Measurements from ENCODE around the gene QRFP. TPM values are rescaled to one million over a fixed set of nuclear protein-coding genes. Genes with fewer than 3 reads are reported as not detected.
A peak's percentile ranks its signal among the peaks of the same experiment; 100 is the strongest.

QRFP gene
- total RNA-seq, 2 donors from 2014 or later = not detected

GRCh38 chr9:130847306-130848217, 49.0 kb downstream of the QRFP start:
- no peaks in the 10 kb centered on the region for H3K27me3 ChIP-seq (replicated peaks; ENCODE audit: insufficient read depth)
- DNase-seq (ENCODE audit: low spot score) (peak; percentile 59), ATAC-seq (ENCODE audit: insufficient number of reproducible peaks, low FRiP score, low read depth) (peak; percentile 88)
- H3K9me3 ChIP-seq = no peaks in the 10 kb centered on the region
- peak overlapping the region; percentile 98 to 99 for H3K27ac ChIP-seq
- peaks cover 40 to 84% of the 10 kb centered on the region in 2 donors for H3K4me1 ChIP-seq (ENCODE audit: control insufficient read depth in 1 of 2, low read depth in 2 of 2)
- no peaks in the 10 kb centered on the region for H3K36me3 ChIP-seq
- H3K4me3 ChIP-seq = peak overlapping the region; percentile 67
- TF ChIP-seq, protein P1, sequence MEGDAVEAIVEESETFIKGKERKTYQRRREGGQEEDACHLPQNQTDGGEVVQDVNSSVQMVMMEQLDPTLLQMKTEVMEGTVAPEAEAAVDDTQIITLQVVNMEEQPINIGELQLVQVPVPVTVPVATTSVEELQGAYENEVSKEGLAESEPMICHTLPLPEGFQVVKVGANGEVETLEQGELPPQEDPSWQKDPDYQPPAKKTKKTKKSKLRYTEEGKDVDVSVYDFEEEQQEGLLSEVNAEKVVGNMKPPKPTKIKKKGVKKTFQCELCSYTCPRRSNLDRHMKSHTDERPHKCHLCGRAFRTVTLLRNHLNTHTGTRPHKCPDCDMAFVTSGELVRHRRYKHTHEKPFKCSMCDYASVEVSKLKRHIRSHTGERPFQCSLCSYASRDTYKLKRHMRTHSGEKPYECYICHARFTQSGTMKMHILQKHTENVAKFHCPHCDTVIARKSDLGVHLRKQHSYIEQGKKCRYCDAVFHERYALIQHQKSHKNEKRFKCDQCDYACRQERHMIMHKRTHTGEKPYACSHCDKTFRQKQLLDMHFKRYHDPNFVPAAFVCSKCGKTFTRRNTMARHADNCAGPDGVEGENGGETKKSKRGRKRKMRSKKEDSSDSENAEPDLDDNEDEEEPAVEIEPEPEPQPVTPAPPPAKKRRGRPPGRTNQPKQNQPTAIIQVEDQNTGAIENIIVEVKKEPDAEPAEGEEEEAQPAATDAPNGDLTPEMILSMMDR (IDR thresholded peaks at IDR 0.05) = no peak

GRCh38 chr9:130846487-130847305, 49.9 kb downstream of the QRFP start:
- H3K4me1 ChIP-seq (ENCODE audit: control insufficient read depth in 1 of 2, low read depth in 2 of 2) = peaks cover 42 to 86% of the 10 kb centered on the region in 2 donors
- H3K27me3 ChIP-seq (replicated peaks; ENCODE audit: insufficient read depth) = no peaks in the 10 kb centered on the region
- no peaks in the 10 kb centered on the region for H3K36me3 ChIP-seq
- peak overlapping the region; percentile 98 to 99 for H3K27ac ChIP-seq
- no peaks in the 10 kb centered on the region for H3K9me3 ChIP-seq
- TF ChIP-seq, protein P1 (IDR thresholded peaks at IDR 0.05) = no peak
- peak; percentile 32 for ATAC-seq (ENCODE audit: insufficient number of reproducible peaks, low FRiP score, low read depth)
- no peak for DNase-seq (ENCODE audit: low spot score)
- H3K4me3 ChIP-seq = peak overlapping the region; percentile 67

DNA sequence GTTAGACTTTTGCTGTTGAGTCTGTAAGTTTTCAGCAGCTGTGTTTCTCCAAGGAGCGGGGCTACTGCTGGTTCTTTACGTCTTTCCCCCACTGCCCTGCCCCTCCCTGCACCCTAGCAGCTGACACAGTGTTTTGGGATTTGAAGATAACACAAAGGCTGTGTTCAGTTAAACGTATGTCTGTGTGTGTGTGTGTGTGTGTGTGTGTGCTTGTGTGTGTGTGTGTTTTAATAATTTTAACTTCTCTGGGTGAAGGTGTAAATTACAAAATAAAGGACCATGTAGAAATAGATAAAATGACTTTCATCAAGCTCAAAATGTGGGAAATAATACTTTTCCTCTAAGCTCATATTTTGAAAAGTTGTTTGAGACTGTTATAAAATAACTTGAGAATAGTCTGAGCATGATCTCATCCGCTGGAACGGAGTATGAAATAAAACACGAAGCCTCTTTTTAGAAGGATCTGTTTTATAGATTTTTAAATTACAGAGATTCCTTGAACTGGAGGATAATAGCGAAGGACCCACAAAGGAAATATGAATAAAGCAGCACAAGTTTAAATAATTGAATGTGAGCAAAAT, 50.6 kb downstream of the QRFP start:
- TF ChIP-seq, protein P1 (IDR thresholded peaks at IDR 0.05) = no peak
- H3K4me1 ChIP-seq (ENCODE audit: control insufficient read depth in 1 of 2, low read depth in 2 of 2) = peaks cover 45 to 93% of the 10 kb centered on the region in 2 donors

GRCh38 chr9:130845254-130845653, 51.4 kb downstream of the QRFP start:
- H3K4me1 ChIP-seq (ENCODE audit: control insufficient read depth in 1 of 2, low read depth in 2 of 2) = peaks cover 46 to 92% of the 10 kb centered on the region in 2 donors
- no peaks in the 10 kb centered on the region for H3K9me3 ChIP-seq
- TF ChIP-seq, protein P1 (IDR thresholded peaks at IDR 0.05) = no peak
- DNase-seq (ENCODE audit: low spot score) (no peak), ATAC-seq (ENCODE audit: insufficient number of reproducible peaks, low FRiP score, low read depth) (no peak)
- peak overlapping the region; percentile 98 to 99 for H3K27ac ChIP-seq
- H3K4me3 ChIP-seq = peak overlapping the region; percentile 67
- no peaks in the 10 kb centered on the region for H3K36me3 ChIP-seq
- H3K27me3 ChIP-seq (replicated peaks; ENCODE audit: insufficient read depth) = no peaks in the 10 kb centered on the region

More for the DNA sequence above, 50.6 kb downstream of the QRFP start:
- DNase-seq (ENCODE audit: low spot score) (no peak), ATAC-seq (ENCODE audit: insufficient number of reproducible peaks, low FRiP score, low read depth) (peak; percentile 40)
- Histone ChIP-seq H3K9me3 (no peaks in the 10 kb centered on the region), H3K27ac (peak overlapping the region; percentile 98 to 99), H3K4me3 (peak overlapping the region; percentile 67), H3K27me3 (replicated peaks; ENCODE audit: insufficient read depth) (no peaks in the 10 kb centered on the region), H3K36me3 (no peaks in the 10 kb centered on the region)
